ENCODE results near the gene CLCF1.

The CLCF1 gene

GRCh38 chr11:67379061-67380058, 6.0 kb upstream of the CLCF1 start:
- H3K9me3 Mint-ChIP-seq, result no peaks in the 10 kb centered on the region
- no peaks in the 10 kb centered on the region for H3K36me3 Mint-ChIP-seq (ENCODE audit: low read depth)
- no peak overlapping the region for H3K27ac Mint-ChIP-seq
- H3K27me3 Mint-ChIP-seq (ENCODE audit: low read depth, poor library complexity), result peaks cover 11% of the 10 kb centered on the region
- peaks cover 54% of the 10 kb centered on the region for H3K4me1 Mint-ChIP-seq
- no peak for DNase-seq
- TF ChIP-seq, protein P1, sequence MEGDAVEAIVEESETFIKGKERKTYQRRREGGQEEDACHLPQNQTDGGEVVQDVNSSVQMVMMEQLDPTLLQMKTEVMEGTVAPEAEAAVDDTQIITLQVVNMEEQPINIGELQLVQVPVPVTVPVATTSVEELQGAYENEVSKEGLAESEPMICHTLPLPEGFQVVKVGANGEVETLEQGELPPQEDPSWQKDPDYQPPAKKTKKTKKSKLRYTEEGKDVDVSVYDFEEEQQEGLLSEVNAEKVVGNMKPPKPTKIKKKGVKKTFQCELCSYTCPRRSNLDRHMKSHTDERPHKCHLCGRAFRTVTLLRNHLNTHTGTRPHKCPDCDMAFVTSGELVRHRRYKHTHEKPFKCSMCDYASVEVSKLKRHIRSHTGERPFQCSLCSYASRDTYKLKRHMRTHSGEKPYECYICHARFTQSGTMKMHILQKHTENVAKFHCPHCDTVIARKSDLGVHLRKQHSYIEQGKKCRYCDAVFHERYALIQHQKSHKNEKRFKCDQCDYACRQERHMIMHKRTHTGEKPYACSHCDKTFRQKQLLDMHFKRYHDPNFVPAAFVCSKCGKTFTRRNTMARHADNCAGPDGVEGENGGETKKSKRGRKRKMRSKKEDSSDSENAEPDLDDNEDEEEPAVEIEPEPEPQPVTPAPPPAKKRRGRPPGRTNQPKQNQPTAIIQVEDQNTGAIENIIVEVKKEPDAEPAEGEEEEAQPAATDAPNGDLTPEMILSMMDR (IDR thresholded peaks at IDR 0.05), result no peak
- H3K4me3 Mint-ChIP-seq, result no peak overlapping the region

DNA sequence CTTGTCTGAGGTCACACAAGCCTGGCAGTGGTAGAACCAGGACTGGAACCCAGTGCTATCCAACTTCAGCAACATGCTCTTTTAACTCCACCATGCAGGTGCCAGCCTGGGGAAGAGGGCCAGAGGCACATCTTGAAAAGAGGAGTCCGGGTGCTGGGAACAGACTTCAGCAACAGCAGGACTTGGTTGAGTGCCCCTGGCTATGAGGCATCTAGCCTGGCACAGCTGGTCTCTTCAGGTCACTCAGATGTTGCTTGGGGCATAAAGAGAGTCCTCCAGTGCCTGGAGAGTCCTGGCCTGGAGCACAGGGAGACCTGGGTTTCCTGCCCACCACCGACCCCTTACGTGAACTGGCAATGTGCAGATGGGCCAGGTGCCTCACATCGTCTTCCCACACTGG, 5.1 kb upstream of the CLCF1 start:
- H3K27me3 Mint-ChIP-seq (ENCODE audit: low read depth, poor library complexity), result peaks cover 9% of the 10 kb centered on the region
- no peaks in the 10 kb centered on the region for H3K9me3 Mint-ChIP-seq
- H3K36me3 Mint-ChIP-seq (ENCODE audit: low read depth), result no peaks in the 10 kb centered on the region
- TF ChIP-seq, protein P1 (IDR thresholded peaks at IDR 0.05), result no peak
- no peak for DNase-seq
- peak overlapping the region; percentile 50 for H3K4me3 Mint-ChIP-seq
- no peak overlapping the region for H3K27ac Mint-ChIP-seq
- H3K4me1 Mint-ChIP-seq, result peaks cover 61% of the 10 kb centered on the region

DNA sequence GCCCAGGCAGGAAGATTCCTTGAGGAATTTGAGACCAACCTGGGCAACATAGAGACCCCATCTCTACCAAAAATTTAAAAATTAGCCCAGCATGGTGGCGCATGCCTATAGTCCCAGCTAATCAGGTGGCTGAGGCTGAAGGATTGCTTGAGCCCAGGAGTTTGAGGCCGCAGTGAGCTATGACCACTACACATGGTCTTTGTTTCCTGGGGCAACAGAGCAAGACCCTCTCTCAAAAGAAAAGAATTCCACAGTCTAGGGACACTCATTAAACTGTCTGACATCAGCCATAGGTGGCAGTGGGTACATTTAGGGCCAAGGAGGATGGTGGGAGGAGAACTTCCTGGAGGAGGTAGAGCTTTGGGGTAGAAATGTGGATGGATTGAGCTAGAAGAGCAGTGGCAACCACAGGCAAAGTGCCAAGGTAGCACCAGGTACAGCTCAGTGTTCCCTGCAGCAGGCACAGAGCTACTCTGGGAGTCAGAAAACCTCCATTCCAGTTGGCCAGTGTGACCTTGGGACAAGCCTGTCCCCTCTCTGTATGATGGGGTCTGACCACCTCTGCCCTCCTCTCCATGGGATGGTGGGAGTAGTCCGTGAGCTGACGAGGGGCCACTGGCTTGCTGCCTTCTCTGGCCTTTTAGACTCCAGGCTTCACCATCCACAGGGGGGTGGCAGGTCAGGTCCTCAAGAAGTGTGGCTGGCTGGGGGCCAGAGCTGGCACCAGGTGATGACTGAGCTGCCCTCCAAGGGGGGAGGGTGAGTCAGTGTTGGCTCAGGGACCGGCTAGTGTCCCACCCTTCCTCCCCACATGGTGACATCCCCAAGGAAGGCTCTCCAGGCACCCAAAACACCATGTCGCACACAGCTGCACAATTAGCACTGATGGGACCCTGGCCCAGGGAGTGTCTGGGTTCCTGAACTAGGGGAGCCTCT, 3.7 kb upstream of the CLCF1 start:
- Mint-ChIP-seq H3K4me3 (peak overlapping the region; percentile 63), H3K27me3 (ENCODE audit: low read depth, poor library complexity) (peaks cover 6% of the 10 kb centered on the region), H3K27ac (no peak overlapping the region)

GRCh38 chr11:67376063-67376820, 2.8 kb upstream of the CLCF1 start:
- peak overlapping the region; percentile 63 for H3K4me3 Mint-ChIP-seq
- H3K4me1 Mint-ChIP-seq, result peaks cover 64% of the 10 kb centered on the region
- no peak for DNase-seq
- H3K27me3 Mint-ChIP-seq (ENCODE audit: low read depth, poor library complexity), result peaks cover 2% of the 10 kb centered on the region
- no peaks in the 10 kb centered on the region for H3K36me3 Mint-ChIP-seq (ENCODE audit: low read depth)
- TF ChIP-seq, protein P1 (IDR thresholded peaks at IDR 0.05), result no peak
- no peaks in the 10 kb centered on the region for H3K9me3 Mint-ChIP-seq
- H3K27ac Mint-ChIP-seq, result peak overlapping the region; percentile 51

More for the DNA sequence above, 3.7 kb upstream of the CLCF1 start:
- H3K4me1 Mint-ChIP-seq, result peaks cover 56% of the 10 kb centered on the region
- TF ChIP-seq, protein P1 (IDR thresholded peaks at IDR 0.05), result no peak
- no peaks in the 10 kb centered on the region for H3K9me3 Mint-ChIP-seq
- H3K36me3 Mint-ChIP-seq (ENCODE audit: low read depth), result no peaks in the 10 kb centered on the region
- DNase-seq, result no peak

GRCh38 chr11:67375320-67376055, 2.1 kb upstream of the CLCF1 start:
- H3K27ac Mint-ChIP-seq, result no peak overlapping the region
- TF ChIP-seq, protein P1 (IDR thresholded peaks at IDR 0.05), result no peak
- no peaks in the 10 kb centered on the region for H3K9me3 Mint-ChIP-seq
- peak overlapping the region; percentile 63 for H3K4me3 Mint-ChIP-seq
- peaks cover 2% of the 10 kb centered on the region for H3K27me3 Mint-ChIP-seq (ENCODE audit: low read depth, poor library complexity)
- DNase-seq, result no peak
- H3K4me1 Mint-ChIP-seq, result peaks cover 67% of the 10 kb centered on the region
- no peaks in the 10 kb centered on the region for H3K36me3 Mint-ChIP-seq (ENCODE audit: low read depth)

Data from nephron progenitor cell (in vitro differentiated cells).